GM21515 (cell line): ENCODE measurements around the gene ITGB5.

Experiments
- ATAC-seq: cut with Tn5 transposase; IDR thresholded peaks from one replicate; pipeline ENCODE4 v1.9.1; 2021; ENCODE audit not compliant: unreplicated experiment

The ITGB5 gene

DNA sequence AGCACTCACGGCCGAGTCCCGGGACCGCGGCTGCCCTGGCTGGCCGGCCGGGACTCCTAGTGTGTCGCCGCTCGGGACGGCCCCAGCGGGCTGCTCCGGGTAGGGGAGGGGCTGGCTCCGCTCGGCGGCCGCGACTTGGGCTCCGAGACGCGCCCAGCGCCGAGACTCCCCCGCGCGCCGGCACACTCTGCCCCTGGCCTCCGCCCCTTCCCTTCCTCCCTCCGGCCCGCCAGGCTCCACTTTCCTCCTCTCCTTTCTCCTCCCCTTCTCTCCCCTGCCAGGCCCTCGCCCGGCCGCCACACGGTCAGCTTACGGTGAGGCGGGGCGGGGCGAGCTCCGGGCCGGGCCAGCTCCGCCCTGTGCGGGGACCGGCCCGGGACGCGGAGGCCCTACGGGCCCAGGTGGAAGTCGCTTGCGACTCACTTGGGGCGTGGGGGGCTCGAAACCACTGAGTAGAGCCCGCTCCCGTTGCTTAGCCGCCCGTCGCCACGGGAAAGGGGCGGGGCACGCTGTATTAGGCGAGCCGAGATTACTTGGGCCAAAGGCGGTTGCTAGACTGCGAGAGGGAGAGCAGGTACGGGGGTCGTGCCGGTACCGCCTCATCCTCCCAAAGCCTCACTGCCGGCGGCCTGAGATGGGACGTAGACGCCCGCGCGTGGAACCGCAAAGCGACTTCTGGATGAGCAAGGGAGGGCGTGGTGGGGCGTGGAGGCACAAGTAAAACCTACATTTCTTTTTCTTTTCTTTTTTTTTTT is at the start of gene ITGB5:
ITGB5 (minus strand) TSS at position 189 of the 755 bp plus-strand sequence. CDS start 365 bp downstream, outside the sequence.
- peak; percentile 57 for ATAC-seq

- ATAC-seq = no peak
Measured at GRCh38 chr3:124935794-124936542, 48.8 kb upstream of the ITGB5 start.

- no peak for ATAC-seq
Measured at GRCh38 chr3:124935264-124935663, 48.1 kb upstream of the ITGB5 start.

GRCh38 chr3:124934577-124934976 is 47.4 kb upstream of the ITGB5 start, which contains the start of gene MUC13:
TSS of gene MUC13 (minus strand) at chr3:124934751. CDS start at chr3:124934712, 39 bp downstream.
- ATAC-seq = no peak

- ATAC-seq = no peak
Measured at GRCh38 chr3:124928333-124929202, 41.4 kb upstream of the ITGB5 start.

GRCh38 chr3:124927574-124928045 is 40.4 kb upstream of the ITGB5 start:
- peak; percentile 77 for ATAC-seq

DNA sequence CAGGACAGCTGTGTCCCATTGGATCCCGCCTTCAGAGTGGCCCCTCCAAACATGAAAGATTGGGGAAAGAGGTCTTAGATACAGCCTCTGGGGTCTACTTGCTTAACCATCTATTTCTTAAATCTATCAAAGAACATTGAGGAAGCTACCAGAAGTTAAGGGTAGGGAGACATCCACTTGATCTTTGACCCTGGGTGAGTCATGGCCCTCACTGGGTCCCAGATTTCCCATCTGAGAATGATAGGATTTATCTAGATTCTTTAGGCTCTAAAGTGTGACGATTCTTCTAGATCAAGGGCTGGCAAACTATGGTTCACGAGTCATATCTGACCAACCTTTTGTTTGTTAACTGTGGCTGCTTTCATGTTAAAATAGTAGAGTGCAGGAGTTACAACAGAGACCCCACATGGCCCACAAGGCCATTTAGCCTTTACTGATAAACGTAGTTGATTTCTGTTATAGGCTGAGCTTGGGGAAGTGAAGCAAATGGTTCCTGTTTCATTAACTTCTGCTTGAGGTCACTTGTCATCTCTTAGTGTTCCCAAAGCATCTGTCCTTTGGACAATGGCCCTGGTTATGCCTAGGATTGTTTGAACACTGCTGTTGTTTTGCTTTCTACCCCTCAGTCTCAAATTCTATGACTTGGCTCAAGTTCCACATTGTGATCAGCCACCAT is 39.4 kb upstream of the ITGB5 start:
- no peak for ATAC-seq

GRCh38 chr3:124924741-124925140 is 37.6 kb upstream of the ITGB5 start:
- ATAC-seq = no peak

DNA sequence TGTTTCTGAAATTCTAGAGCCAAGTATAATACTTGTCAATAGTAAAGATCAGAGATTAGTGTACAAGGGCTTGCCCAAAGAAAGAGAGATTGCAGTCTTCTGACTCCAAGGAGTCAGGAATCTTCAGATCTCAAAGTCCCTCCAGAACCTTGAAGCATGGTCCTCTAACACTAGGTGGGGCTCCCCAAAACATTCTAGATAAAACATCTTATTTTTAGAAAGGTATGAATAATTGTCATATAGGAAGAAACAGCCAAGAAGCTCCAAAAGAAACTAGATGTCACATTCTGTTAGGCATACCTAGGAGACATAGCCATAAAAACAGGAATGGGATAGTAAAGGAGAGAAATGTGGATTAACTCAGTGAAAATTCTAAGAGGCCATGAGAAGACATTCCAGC is 36.7 kb upstream of the ITGB5 start:
- no peak for ATAC-seq

DNA sequence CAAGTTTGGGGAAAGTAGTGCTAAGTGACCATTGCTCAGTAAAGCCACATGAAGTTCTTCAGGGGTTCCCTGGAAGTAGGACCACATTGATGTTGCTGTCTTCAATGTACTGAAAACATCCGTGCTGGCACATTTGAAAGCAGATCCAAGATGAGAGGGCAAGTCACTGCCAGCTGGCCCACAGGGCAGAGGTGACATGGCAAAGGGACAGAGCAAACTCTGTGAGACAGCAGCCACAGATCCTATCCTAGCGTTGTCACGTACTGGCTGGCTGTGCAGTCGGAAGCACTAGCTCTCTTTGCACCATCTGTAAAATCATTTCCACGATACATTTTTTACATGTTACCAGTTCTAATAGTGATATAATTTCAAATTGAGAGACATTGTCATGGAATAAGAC is 33.6 kb upstream of the ITGB5 start:
- no peak for ATAC-seq

GRCh38 chr3:124919756-124920155 is 32.6 kb upstream of the ITGB5 start:
- no peak for ATAC-seq

GRCh38 chr3:124918524-124918923 is 31.4 kb upstream of the ITGB5 start:
- ATAC-seq = no peak

- ATAC-seq = no peak
Measured at GRCh38 chr3:124916837-124917409, 29.8 kb upstream of the ITGB5 start.

DNA sequence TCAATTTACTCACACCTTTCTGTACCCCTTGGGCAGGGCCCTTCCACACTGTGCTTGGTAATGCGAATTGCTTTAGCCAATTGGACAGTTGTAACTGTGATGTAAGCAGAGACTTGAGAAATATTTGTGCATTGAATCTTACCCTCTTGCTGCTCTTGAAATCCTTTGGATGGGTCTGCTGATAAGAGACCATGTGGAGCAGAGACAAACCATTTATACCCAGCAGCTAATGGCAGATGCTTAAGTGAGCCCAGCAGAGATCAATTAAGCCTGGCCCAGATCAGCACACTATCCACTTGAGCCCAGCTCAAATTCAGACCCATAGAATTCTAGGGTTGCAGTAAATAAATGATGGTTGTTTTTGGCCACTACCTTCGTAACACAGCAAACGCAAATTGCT is 28.1 kb upstream of the ITGB5 start:
- no peak for ATAC-seq

- no peak for ATAC-seq
Measured at GRCh38 chr3:124907957-124908356, 20.8 kb upstream of the ITGB5 start.

DNA sequence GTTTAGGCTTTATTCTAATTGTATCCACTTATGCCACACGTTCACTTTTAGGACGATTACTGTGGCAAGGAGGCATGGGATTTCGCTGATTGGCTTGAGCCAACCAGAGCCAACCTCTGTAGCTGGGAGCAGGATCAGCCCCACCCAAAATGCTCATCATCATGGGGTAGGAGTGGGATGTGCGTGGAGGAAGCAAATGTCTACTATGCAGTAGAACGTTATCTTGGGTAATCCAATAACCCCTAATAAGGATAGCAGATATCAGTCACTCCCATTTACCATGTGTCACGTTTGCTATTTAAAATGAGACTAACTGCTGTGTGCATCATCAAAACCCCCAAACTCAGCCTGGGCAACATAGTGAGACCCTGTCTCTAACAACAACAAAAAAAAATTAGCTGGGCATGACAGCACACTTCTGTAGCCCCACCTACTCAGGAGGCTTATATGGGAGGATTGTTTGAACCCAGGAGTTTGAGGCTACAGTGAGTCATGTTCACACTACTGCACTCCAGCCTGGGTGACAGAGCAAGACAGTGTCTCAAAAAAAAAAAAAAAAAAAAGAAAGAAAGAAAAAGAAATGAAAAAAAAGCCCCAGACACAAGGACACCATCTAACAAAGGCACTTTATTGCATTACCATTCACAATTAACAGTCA is 17.8 kb upstream of the ITGB5 start:
- no peak for ATAC-seq

DNA sequence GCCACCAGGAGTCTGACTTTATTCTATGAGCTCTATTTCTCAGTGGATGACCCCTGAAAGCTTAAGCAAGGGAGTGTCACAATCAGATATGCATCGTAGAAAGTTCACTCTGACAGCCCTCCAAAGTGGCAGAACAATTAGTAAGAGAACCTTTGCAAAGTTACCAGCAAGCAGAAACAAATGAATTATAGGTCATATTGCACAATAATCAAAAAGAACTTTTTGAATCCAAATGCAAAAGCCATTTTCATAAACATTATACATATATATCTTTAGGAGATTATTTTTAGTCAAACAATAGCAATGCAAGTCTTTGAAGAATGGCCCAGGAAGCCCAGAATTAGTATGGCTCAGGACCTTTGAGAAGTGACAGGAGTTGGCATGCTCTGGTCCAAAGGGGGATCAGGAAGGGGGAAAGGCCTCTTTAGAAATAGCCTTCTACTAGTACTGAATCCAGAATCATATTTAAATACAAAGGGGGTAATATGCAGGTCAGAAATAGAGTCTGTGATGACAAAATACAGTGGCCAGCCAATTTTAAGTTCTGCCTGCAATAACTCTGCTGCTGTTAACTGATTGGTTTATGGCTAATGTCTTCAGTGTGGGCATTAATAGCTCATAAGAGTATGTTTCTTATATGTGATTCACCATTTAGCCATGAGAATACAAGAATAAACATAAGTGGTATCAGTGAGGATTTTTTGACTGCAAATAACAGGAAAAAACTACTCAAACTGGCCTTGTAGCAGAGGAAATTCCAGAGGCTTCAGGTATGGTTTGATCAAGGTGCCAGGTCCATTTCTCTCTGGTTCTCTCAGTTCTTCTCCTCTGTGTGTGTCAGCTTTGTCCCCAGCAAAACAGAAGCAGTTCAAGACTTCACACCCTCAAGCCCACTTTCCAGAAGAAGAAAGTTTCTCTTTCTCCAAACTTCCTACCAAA is 17.0 kb upstream of the ITGB5 start:
- ATAC-seq = no peak

DNA sequence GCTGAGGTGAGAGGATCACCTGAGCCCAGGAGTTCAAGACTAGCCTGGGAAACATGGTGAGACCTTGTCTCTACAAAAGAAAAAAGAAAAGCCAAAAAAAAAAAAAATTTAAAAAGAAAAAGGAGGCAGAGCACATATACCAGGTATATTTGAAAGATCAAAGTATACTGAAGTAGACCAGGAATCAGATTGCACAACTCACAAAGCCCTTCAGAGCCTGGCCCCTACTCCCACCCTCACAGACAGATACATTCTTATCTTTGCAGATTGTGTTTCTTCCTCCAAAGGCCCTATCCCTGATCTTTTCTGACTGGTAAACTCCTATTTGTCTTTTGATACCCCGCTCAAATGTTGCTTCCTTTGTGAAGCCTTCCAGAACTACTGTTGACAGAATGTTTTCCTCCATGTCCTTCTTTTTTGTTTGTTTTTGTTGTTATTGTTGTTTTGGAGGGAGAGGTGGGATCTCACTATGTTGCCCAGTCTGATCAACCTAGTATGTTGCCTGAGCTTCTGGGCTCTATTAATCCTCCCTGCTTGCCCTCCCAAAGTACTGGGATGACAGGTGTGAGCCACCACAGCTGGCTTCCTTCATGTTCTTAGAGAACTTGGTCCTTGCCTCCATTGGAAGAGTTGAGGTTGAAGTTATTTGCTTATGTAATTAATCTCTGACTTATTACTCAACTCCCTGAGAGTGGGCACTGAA is 9.8 kb upstream of the ITGB5 start:
- no peak for ATAC-seq
